HUES48 (cell line): Measurements from ENCODE around the gene TAGLN2.

Experiments used
- H3K27ac ChIP-seq: one replicate; pipeline ENCODE4 v1.7.0; 2013; ENCODE audit warnings: low read depth, low read length, inconsistent platforms
- H3K27me3 ChIP-seq: 2 replicates; pipeline ENCODE4 v1.6.1; 2013; ENCODE audit warnings: mild to moderate bottlenecking, low read length; ENCODE audit not compliant: control insufficient read depth, insufficient read depth
- H3K36me3 ChIP-seq: 2 replicates; pipeline ENCODE4 v1.6.1; 2013; ENCODE audit warnings: low read length; ENCODE audit not compliant: control insufficient read depth, insufficient read depth
- H3K4me1 ChIP-seq: 2 replicates; pipeline ENCODE4 v1.6.1; 2013; ENCODE audit warnings: mild to moderate bottlenecking, low read length; ENCODE audit not compliant: control insufficient read depth, insufficient read depth
- H3K4me3 ChIP-seq: 2 replicates; pipeline ENCODE4 v1.5.1; 2013; ENCODE audit warnings: mild to moderate bottlenecking, low read depth, low read length
- H3K9ac ChIP-seq: 2 replicates; pipeline ENCODE4 v1.6.1; 2013; ENCODE audit warnings: mild to moderate bottlenecking, low read depth, low read length, moderate library complexity
- H3K9me3 ChIP-seq: 2 replicates; pipeline ENCODE4 v1.6.1; 2013; ENCODE audit warnings: low read length; ENCODE audit not compliant: control insufficient read depth, insufficient read depth

The TAGLN2 gene

GRCh38 chr1:159924791-159925718 lies at the start of gene TAGLN2:
Gene TAGLN2, minus strand, starts transcription at chr1:159925507. Its CDS starts 4,998 bp downstream, at chr1:159920509.
- H3K36me3 ChIP-seq, result peaks cover 30% of the 10 kb centered on the region
- no peaks in the 10 kb centered on the region for H3K9me3 ChIP-seq
- peaks cover 20% of the 10 kb centered on the region for H3K4me1 ChIP-seq
- peak within 1 kb of the TSS; percentile 91 for H3K27ac ChIP-seq
- H3K27me3 ChIP-seq, result peaks cover 18% of the 10 kb centered on the region
- H3K9ac ChIP-seq, result peak within 1 kb of the TSS; percentile 68
- peak within 1 kb of the TSS; percentile 66 for H3K4me3 ChIP-seq

- Histone ChIP-seq H3K9me3 (no peaks in the 10 kb centered on the region), H3K4me3 (no peak overlapping the region), H3K36me3 (no peaks in the 10 kb centered on the region), H3K9ac (no peak overlapping the region), H3K4me1 (no peaks in the 10 kb centered on the region), H3K27me3 (no peaks in the 10 kb centered on the region; the same call in 1 of the 2 replicates), H3K27ac (no peak overlapping the region)
Observed at GRCh38 chr1:159974350-159974965, 49.2 kb upstream of the TAGLN2 start.

GRCh38 chr1:159973350-159973940 lies 48.1 kb upstream of the TAGLN2 start:
- Histone ChIP-seq H3K4me3 (no peak overlapping the region), H3K4me1 (no peaks in the 10 kb centered on the region), H3K27me3 (no peaks in the 10 kb centered on the region; the same call in 1 of the 2 replicates), H3K9ac (no peak overlapping the region), H3K27ac (no peak overlapping the region), H3K36me3 (no peaks in the 10 kb centered on the region), H3K9me3 (no peaks in the 10 kb centered on the region)

GRCh38 chr1:159972443-159973205 lies 47.3 kb upstream of the TAGLN2 start:
- no peaks in the 10 kb centered on the region; the same call in 1 of the 2 replicates for H3K27me3 ChIP-seq
- no peak overlapping the region for H3K9ac ChIP-seq
- H3K4me3 ChIP-seq, result no peak overlapping the region
- no peaks in the 10 kb centered on the region for H3K9me3 ChIP-seq
- H3K36me3 ChIP-seq, result no peaks in the 10 kb centered on the region
- H3K4me1 ChIP-seq, result no peaks in the 10 kb centered on the region
- H3K27ac ChIP-seq, result no peak overlapping the region

DNA sequence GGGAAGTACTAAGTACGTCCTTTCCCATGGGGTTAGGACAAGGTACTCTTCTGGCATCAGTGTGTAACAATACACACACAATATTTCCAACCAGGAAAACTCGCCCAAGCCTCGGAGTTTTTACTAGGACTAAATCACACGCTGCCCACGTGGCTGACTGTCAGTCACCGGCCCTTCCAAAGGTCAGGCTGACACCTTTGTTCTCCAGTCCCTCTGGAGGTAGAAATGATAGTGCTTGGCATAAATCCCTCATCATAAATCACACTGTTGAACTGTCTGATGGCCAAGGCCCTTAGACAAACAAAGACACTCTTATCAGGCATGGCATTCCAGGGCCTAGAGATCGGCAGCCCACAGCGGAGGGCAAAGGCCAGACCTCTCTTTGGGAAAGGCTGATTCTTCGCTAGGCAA lies 45.6 kb upstream of the TAGLN2 start:
- Histone ChIP-seq H3K4me3 (no peak overlapping the region), H3K27me3 (no peaks in the 10 kb centered on the region), H3K4me1 (no peaks in the 10 kb centered on the region), H3K9me3 (no peaks in the 10 kb centered on the region), H3K9ac (no peak overlapping the region), H3K36me3 (no peaks in the 10 kb centered on the region), H3K27ac (no peak overlapping the region)

DNA sequence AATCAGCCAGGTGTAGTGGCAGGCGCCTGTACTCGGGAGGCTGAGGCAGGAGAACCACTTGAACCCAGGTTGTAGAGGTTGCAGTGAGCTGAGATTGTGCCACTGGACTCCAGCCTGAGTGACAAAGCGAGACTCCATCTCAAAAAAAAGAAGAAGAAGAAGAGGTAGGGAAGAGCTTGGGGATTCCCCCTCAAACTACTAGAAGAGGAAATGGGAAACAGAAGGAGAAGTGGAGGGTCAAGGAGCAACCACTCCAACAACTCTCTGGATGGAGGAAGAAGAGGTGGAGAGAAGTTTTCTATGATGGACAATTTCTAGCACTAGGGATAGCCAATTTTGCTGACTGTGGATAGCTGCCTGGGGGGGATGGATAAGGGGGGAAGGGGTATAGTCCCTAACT lies 43.6 kb upstream of the TAGLN2 start:
- 0 out of 2 replicates have a peak, but pooled peaks cover 3% of the 10 kb centered on the region for H3K4me1 ChIP-seq
- no peaks in the 10 kb centered on the region for H3K27me3 ChIP-seq
- H3K4me3 ChIP-seq, result no peak overlapping the region
- H3K36me3 ChIP-seq, result no peaks in the 10 kb centered on the region
- no peak overlapping the region for H3K9ac ChIP-seq
- H3K9me3 ChIP-seq, result no peaks in the 10 kb centered on the region
- H3K27ac ChIP-seq, result no peak overlapping the region

- H3K9me3 ChIP-seq, result no peaks in the 10 kb centered on the region
- H3K36me3 ChIP-seq, result no peaks in the 10 kb centered on the region
- no peaks in the 10 kb centered on the region for H3K27me3 ChIP-seq
- no peak overlapping the region for H3K4me3 ChIP-seq
- H3K4me1 ChIP-seq, result 0 out of 2 replicates have a peak, but pooled peaks cover 3% of the 10 kb centered on the region
- H3K27ac ChIP-seq, result no peak overlapping the region
- H3K9ac ChIP-seq, result no peak overlapping the region
Observed at GRCh38 chr1:159965263-159965662, 40.0 kb upstream of the TAGLN2 start.

DNA sequence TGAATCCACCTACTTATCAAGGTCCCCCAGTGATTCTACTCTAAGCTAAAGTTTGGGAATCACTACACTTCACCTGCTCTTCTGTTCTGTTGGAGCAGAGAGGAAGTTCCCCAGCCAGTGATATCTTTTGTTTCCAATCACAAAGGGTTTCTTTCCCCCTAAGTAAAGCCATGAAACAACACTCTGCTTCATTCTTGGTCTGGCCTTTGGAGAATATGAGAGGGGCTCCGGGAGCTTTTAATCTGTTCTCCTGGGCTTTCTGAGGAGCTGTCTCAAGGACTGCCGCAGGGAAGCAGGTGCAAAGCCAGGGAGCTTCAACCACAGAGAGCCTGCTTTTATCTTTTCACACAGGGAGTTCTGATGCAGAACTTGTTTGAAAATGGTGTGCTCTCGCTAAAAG lies 38.8 kb upstream of the TAGLN2 start:
- 0 out of 2 replicates have a peak, but pooled peaks cover 3% of the 10 kb centered on the region for H3K4me1 ChIP-seq
- no peaks in the 10 kb centered on the region for H3K9me3 ChIP-seq
- H3K9ac ChIP-seq, result no peak overlapping the region
- no peaks in the 10 kb centered on the region for H3K27me3 ChIP-seq
- no peaks in the 10 kb centered on the region for H3K36me3 ChIP-seq
- H3K4me3 ChIP-seq, result no peak overlapping the region
- H3K27ac ChIP-seq, result no peak overlapping the region

GRCh38 chr1:159962176-159962575 lies 36.9 kb upstream of the TAGLN2 start:
- Histone ChIP-seq H3K4me1 (0 out of 2 replicates have a peak, but pooled peaks cover 3% of the 10 kb centered on the region), H3K9ac (no peak overlapping the region), H3K27ac (no peak overlapping the region), H3K27me3 (no peaks in the 10 kb centered on the region), H3K9me3 (no peaks in the 10 kb centered on the region), H3K4me3 (no peak overlapping the region), H3K36me3 (no peaks in the 10 kb centered on the region)

GRCh38 chr1:159961636-159962035 lies 36.3 kb upstream of the TAGLN2 start:
- Histone ChIP-seq H3K4me1 (0 out of 2 replicates have a peak, but pooled peaks cover 3% of the 10 kb centered on the region), H3K9me3 (no peaks in the 10 kb centered on the region), H3K9ac (no peak overlapping the region), H3K4me3 (no peak overlapping the region), H3K27ac (no peak overlapping the region), H3K36me3 (no peaks in the 10 kb centered on the region), H3K27me3 (no peaks in the 10 kb centered on the region)
